Heart left ventricle (tissue), 16 donors: ENCODE data around the gene GDF7. TPM values are rescaled to one million over a fixed set of nuclear protein-coding genes. Genes with fewer than 3 reads are reported as not detected.

Experiments
- ATAC-seq, 4 donors: fragments of 200-7000 bp; cut with Tn5 transposase; one replicate each; pipeline ENCODE4 v1.9.1; 2020 to 2022; ENCODE audit warnings: moderate library complexity in 4 of 4, mild to moderate bottlenecking in 3 of 4, moderate number of reproducible peaks in 1 of 4
- DNase-seq, 5 donors: peaks; one replicate each; pipeline ENCODE4 v3.0.0-alpha.2; 2020
- H3K27ac ChIP-seq, 12 donors: fragments of 200-600 bp; sonication (generic) in 4 of 12; one replicate each; pipeline versions ENCODE4 v1.5.0 to v1.8.0; 2016 to 2022; ENCODE audit warnings: mild to moderate bottlenecking in 2 of 12
- H3K27me3 ChIP-seq, 9 donors: fragments of 200-600 bp; sonication (generic) in 2 of 9; one replicate each; pipeline versions ENCODE4 v1.5.1 to v1.8.0; 2016 to 2022; ENCODE audit warnings: mild to moderate bottlenecking in 3 of 9
- H3K36me3 ChIP-seq, 9 donors: fragments of 200-600 bp; sonication (generic) in 2 of 9; one replicate each; pipeline versions ENCODE4 v1.5.0 to v1.8.0; 2018 to 2022; ENCODE audit warnings: mild to moderate bottlenecking in 2 of 9
- H3K4me1 ChIP-seq, 12 donors: fragments of 200-600 bp; sonication (generic) in 4 of 12; one replicate each; pipeline versions ENCODE4 v1.5.0 to v1.8.0; 2016 to 2022; ENCODE audit warnings: mild to moderate bottlenecking in 3 of 12
- H3K4me3 ChIP-seq, 12 donors: fragments of 200-600 bp; sonication (generic) in 4 of 12; one replicate each; pipeline versions ENCODE4 v1.5.0 to v1.8.0; 2017 to 2022; ENCODE audit warnings: mild to moderate bottlenecking in 9 of 12, moderate library complexity in 4 of 12
- H3K9me3 ChIP-seq, 12 donors: fragments of 200-600 bp; sonication (generic) in 4 of 12; one replicate each; pipeline versions ENCODE4 v1.5.0 to v1.8.0; 2016 to 2022; ENCODE audit warnings: mild to moderate bottlenecking in 1 of 12
- POLR2A ChIP-seq, 2 donors: fragments of 450-650 bp; IDR thresholded peaks; one replicate each; pipeline ENCODE4 v1.6.1; 2017; ENCODE audit warnings: antibody characterized with exemption in 2 of 2, mild to moderate bottlenecking in 2 of 2, moderate library complexity in 2 of 2
- WGBS, 4 donors: extraction: QIAGEN DNeasy Blood & Tissue Kit in 2 of 4; methylation state at CpG; one replicate each; pipeline versions ENCODE4 v1.1.5 to v1.1.7; 2013 to 2018; 5-methylcytosine and 5-hydroxymethylcytosine counted together
- intact Hi-C, 10 donors: fragments of 100-400 bp; cut with DNase I; formaldehyde crosslinking; loops; one replicate each; pipeline versions ENCODE4 v1.11.1 to v1.14.2; 2022
- polyA plus RNA-seq, 2 donors: library from polyadenylated mRNA; stranded (reverse); fragments of 200-250 nt; gene quantifications; one replicate each; pipeline ENCODE4 v1.2.3, GENCODE V29; 2013
- total RNA-seq, 9 donors: library from RNA; depleted of rRNA in 2 of 9; stranded (reverse); fragments of >200 nt in 2 of 9; fragmentation: NEBNext Ultra II Directional in 3 of 9; extraction: Animal tissue kit (Norgen Biotek cat#: 25700) in 3 of 9; gene quantifications; one replicate each; pipeline versions ENCODE4 v1.1.0 to v1.2.4, GENCODE V29; 2016 to 2023
- TF ChIP-seq, protein P1 (sequence below), 12 donors: fragments of 200-600 bp; sonication (generic) in 4 of 12; IDR thresholded peaks; one replicate each; pipeline versions ENCODE4 v1.5.0 to v1.8.0; 2018 to 2022; ENCODE audit warnings: antibody characterized with exemption in 12 of 12, mild to moderate bottlenecking in 5 of 12
- donor health status: ischemic (EF 13 %, LVEDD 7.1; RV severe dilation, severe dysfunction).
- donor health status: healthy with polysubstance abuse.
- donor health status: DM: no; HTN: yes; CAD: no.
- donor health status: DM: no; HTN: no; CAD: no.
- donor health status: ischemic (EF 25% LVEDD 6.9; RV normal size, moderate dysfunction).
- donor health status: ischemic (EF 25% LVEDD 5.7; RV mildly dilated, moderate dysfunction).
- donor health status: healthy.
- donor health status: DM: yes; HTN: yes; CAD: no.
- donor health status: ischemic (EF 35%, LVEDD 5.7; RV mildly dilated, moderate dysfunction).
- donor health status: nonischemic (EF 11% LVEDD 7.7; RV severe dilation, severe dysfunction).
- donor health status: DM: yes; HTN: yes; CAD: no.
- donor health status: PGD.
- donor health status: ischemic (EF 29% LVEDD 5.4; RV normal size, mild dysfunction).
- donor health status: nonischemic (EF 23%, LVEDD 6.1; RV moderate dilation, normal function).

The GDF7 gene
- total and polyA plus RNA-seq, 11 donors: 0.14 to 1.6 (median 0.55) TPM

DNA sequence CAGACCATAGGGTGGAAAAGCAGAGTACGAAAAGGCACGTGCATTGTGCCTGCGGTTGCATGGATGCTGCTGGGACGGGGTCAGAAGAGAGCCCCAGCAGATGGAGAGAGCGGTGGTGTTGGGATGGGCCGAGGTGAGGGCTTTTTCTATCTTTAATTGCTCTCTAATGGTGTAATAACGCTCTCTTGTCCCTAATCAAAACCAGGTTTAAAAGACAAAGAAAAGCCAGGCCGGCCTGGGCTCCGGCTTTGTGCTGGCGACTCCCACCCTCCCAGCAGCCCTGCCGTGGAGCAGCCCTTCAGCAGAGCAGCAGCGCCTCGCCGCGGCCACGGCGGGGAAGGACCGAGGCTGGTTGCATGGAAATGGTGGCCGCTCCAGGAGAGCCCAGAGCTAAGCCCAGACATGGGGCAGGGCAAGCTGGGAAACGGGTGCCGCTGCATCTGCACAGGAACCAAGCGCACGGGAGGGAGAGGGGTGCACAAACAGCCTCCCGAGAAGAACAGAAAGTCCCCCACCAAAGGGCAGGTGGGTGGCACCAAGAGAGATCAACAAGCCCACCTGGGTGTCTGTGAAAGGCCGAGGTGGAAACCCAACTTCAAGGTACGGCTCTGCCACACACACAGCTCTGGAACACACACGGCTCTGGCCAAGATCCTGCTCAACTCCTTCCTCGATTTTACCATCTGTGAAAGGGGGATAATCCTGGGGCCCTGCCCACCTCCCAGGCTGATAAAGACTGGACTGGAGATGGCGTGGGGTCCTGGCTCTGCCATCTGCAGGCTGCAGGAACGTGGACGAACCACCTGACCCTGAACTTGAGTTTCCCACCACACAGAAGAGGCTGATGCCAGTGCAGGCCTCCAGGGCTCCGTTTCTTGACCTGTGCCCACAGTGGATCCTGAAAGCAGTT lies 31.0 kb upstream of the GDF7 start:
- ATAC-seq: peak; percentile 76 to 86 (median 85)
- 28 to 40% (median 30%) methylated on average over 15 to 32 of the region's 32 CpGs for WGBS, 4 donors
- peak overlapping the region; percentile 32 to 90 (median 77) for H3K27ac ChIP-seq
- peak; percentile 88 to 93 (median 89) for DNase-seq
- H3K9me3 ChIP-seq: no peaks in the 10 kb centered on the region
- H3K27me3 ChIP-seq: no peaks in the 10 kb centered on the region
- H3K36me3 ChIP-seq: peaks cover 0 to 49% (median 20%) of the 10 kb centered on the region in 9 donors
- peak overlapping the region in 1 of 12 donors; percentile 10 for H3K4me3 ChIP-seq
- peaks cover 5 to 66% (median 41%) of the 10 kb centered on the region in 12 donors for H3K4me1 ChIP-seq
- intact Hi-C loops: loop anchor here (1.0 to 10.0 kb wide), 10 partner anchors 34 to 257 kb away; partner anchors contain the start of gene RHOB (in 2 of the 10)
- TF ChIP-seq POLR2A (IDR thresholded peaks at IDR 0.05): peak in 1 of 2 donors; percentile 21
- TF ChIP-seq, protein P1, sequence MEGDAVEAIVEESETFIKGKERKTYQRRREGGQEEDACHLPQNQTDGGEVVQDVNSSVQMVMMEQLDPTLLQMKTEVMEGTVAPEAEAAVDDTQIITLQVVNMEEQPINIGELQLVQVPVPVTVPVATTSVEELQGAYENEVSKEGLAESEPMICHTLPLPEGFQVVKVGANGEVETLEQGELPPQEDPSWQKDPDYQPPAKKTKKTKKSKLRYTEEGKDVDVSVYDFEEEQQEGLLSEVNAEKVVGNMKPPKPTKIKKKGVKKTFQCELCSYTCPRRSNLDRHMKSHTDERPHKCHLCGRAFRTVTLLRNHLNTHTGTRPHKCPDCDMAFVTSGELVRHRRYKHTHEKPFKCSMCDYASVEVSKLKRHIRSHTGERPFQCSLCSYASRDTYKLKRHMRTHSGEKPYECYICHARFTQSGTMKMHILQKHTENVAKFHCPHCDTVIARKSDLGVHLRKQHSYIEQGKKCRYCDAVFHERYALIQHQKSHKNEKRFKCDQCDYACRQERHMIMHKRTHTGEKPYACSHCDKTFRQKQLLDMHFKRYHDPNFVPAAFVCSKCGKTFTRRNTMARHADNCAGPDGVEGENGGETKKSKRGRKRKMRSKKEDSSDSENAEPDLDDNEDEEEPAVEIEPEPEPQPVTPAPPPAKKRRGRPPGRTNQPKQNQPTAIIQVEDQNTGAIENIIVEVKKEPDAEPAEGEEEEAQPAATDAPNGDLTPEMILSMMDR (IDR thresholded peaks at IDR 0.05): peak; percentile 76 to 99 (median 96)

DNA sequence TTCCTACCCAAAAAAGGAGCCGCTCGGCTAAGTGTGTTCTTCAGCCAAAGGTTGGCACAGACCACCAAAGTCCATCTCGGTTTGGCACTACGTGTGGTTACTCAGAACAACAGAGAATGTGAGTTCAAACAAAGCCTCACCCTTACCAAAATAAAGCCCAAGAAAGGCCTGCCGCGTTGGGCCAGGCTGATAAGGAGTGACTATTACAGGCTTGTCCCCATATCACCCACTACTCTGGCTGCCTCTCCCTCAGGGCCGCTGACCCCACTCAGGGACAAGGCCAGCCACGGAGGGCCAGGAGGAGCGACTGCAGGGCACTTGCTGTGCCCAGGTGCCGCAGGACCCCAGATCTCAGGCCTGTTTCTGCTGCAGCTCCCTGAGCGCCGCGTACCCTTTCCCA lies 29.8 kb upstream of the GDF7 start:
- Histone ChIP-seq H3K9me3 (no peaks in the 10 kb centered on the region), H3K4me1 (peaks cover 10 to 78% (median 51%) of the 10 kb centered on the region in 12 donors), H3K36me3 (peaks cover 0 to 57% (median 21%) of the 10 kb centered on the region in 9 donors), H3K27ac (peak overlapping the region; percentile 35 to 90 (median 77)), H3K4me3 (no peak overlapping the region), H3K27me3 (no peaks in the 10 kb centered on the region)
- DNase-seq: peak; percentile 64 to 90 (median 76)
- no peak for TF ChIP-seq POLR2A (IDR thresholded peaks at IDR 0.05)
- TF ChIP-seq, protein P1 (IDR thresholded peaks at IDR 0.05): no peak
- intact Hi-C loops: loop anchor here in 7 of 10 donors (1.0 to 10.0 kb wide), 7 partner anchors 35 to 195 kb away; partner anchors contain the start of gene RHOB (in 2 of the 7)
- peak; percentile 72 to 79 (median 78) for ATAC-seq
- 48 to 63% (median 53%) methylated on average over 10 to 13 of the region's 13 CpGs for WGBS, 4 donors

DNA sequence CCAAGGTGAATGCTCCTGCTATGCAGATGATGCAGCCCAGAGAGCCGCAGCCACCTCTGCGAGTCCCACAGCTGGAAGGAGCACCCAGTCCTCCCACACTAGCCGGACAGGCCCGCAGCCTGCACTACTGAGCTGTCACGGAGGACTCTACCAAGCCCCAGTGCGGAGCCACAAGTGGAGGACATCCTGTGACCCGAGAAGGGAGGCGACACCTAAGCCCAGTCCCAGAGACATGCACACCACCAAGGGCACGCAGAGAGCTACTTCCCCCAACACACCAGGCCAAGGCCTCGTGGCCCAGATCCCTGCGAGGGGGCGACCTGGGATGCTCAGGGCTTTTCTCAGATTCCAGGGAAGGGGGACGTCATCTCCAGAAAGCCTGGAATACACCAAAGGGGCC lies 28.9 kb upstream of the GDF7 start:
- Histone ChIP-seq H3K9me3 (no peaks in the 10 kb centered on the region), H3K4me1 (peaks cover 10 to 84% (median 56%) of the 10 kb centered on the region in 12 donors), H3K27me3 (no peaks in the 10 kb centered on the region), H3K4me3 (no peak overlapping the region), H3K36me3 (peaks cover 0 to 61% (median 26%) of the 10 kb centered on the region in 9 donors), H3K27ac (peak overlapping the region in 9 of 12 donors; percentile 56 to 90 (median 78))
- TF ChIP-seq POLR2A (IDR thresholded peaks at IDR 0.05): no peak
- TF ChIP-seq, protein P1 (IDR thresholded peaks at IDR 0.05): no peak
- intact Hi-C loops: loop anchor here in 5 of 10 donors (5.0 to 10.0 kb wide), 4 partner anchors 36 to 196 kb away; no protein-coding TSS in a partner anchor
- DNase-seq: peak in 2 of 5 donors; percentile 26 to 59
- no peak for ATAC-seq
- WGBS, 4 donors: 91 to 95% (median 93%) methylated on average over 13 of the region's 13 CpGs; no CpG with 5 or more reads in 1 of the 4 donors
